ENCODE results near the gene EPB41L3. TPM values are rescaled to one million over a fixed set of nuclear protein-coding genes. Genes with fewer than 3 reads are reported as not detected.

The EPB41L3 gene
- total RNA-seq, 1 experiment from 2014 or later, result not detected

GRCh38 chr18:5524660-5525059 lies 19.1 kb downstream of the EPB41L3 start:
- Histone ChIP-seq H3K79me2 (ENCODE audit: low read length) (no peaks in the 10 kb centered on the region), H3K27me3 (ENCODE audit: low read length) (no peaks in the 10 kb centered on the region), H2AFZ (ENCODE audit: low read length) (no peak overlapping the region), H3K9me3 (ENCODE audit: low read length) (no peaks in the 10 kb centered on the region), H3K4me3 (ENCODE audit: low read length) (no peak overlapping the region), H4K20me1 (ENCODE audit: insufficient read depth, low read depth, low read length) (no peaks in the 10 kb centered on the region), H3K27ac (ENCODE audit: low read length) (no peak overlapping the region), H3K4me1 (ENCODE audit: low read length) (no peaks in the 10 kb centered on the region), H3K9ac (ENCODE audit: low read length) (no peak overlapping the region), H3K4me2 (ENCODE audit: low read depth, low read length, poor library complexity, severe bottlenecking) (no peak overlapping the region), H3K36me3 (ENCODE audit: insufficient read depth, low read length) (no peaks in the 10 kb centered on the region), H3K9me2 (replicated peaks; ENCODE audit: insufficient read depth, low read length) (no peaks in the 10 kb centered on the region)
- no peak for DNase-seq

- H3K27ac ChIP-seq (ENCODE audit: low read length), result no peak overlapping the region
- H3K9me3 ChIP-seq (ENCODE audit: low read length), result no peaks in the 10 kb centered on the region
- H3K79me2 ChIP-seq (ENCODE audit: low read length), result no peaks in the 10 kb centered on the region
- H3K27me3 ChIP-seq (ENCODE audit: low read length), result no peaks in the 10 kb centered on the region
- H3K4me2 ChIP-seq (ENCODE audit: low read depth, low read length, poor library complexity, severe bottlenecking), result no peak overlapping the region
- no peaks in the 10 kb centered on the region for H3K4me1 ChIP-seq (ENCODE audit: low read length)
- H3K9ac ChIP-seq (ENCODE audit: low read length), result no peak overlapping the region
- no peak for DNase-seq
- no peaks in the 10 kb centered on the region for H3K36me3 ChIP-seq (ENCODE audit: insufficient read depth, low read length)
- H2AFZ ChIP-seq (ENCODE audit: low read length), result no peak overlapping the region
- no peaks in the 10 kb centered on the region for H4K20me1 ChIP-seq (ENCODE audit: insufficient read depth, low read depth, low read length)
- H3K9me2 ChIP-seq (replicated peaks; ENCODE audit: insufficient read depth, low read length), result no peaks in the 10 kb centered on the region
- no peak overlapping the region for H3K4me3 ChIP-seq (ENCODE audit: low read length)
Measured at GRCh38 chr18:5521000-5521399, 22.8 kb downstream of the EPB41L3 start.

DNA sequence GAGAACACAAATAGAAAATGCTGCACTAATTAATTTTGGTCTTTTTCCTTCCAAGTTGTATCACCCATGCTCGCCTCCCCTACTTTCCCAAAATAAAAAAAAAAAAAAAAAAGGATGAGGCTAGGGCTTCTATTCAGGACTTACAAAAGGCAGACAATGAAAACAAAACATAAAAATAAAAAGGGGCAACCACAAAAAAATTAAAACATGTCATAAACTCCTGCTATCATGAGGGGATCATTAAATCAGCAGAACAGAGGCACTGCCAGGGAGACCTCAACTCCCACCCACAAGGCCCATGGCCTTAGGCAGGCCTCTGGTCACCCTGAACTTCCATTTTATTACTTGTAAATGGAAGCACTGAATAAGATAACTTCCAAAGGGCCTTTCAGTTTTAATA lies 23.3 kb downstream of the EPB41L3 start:
- H3K4me2 ChIP-seq (ENCODE audit: low read depth, low read length, poor library complexity, severe bottlenecking), result no peak overlapping the region
- H2AFZ ChIP-seq (ENCODE audit: low read length), result no peak overlapping the region
- H3K27ac ChIP-seq (ENCODE audit: low read length), result no peak overlapping the region
- no peaks in the 10 kb centered on the region for H3K27me3 ChIP-seq (ENCODE audit: low read length)
- no peaks in the 10 kb centered on the region for H3K4me1 ChIP-seq (ENCODE audit: low read length)
- H3K9ac ChIP-seq (ENCODE audit: low read length), result no peak overlapping the region
- H3K9me2 ChIP-seq (replicated peaks; ENCODE audit: insufficient read depth, low read length), result no peaks in the 10 kb centered on the region
- no peak for DNase-seq
- H3K4me3 ChIP-seq (ENCODE audit: low read length), result no peak overlapping the region
- no peaks in the 10 kb centered on the region for H3K36me3 ChIP-seq (ENCODE audit: insufficient read depth, low read length)
- H3K79me2 ChIP-seq (ENCODE audit: low read length), result no peaks in the 10 kb centered on the region
- no peaks in the 10 kb centered on the region for H3K9me3 ChIP-seq (ENCODE audit: low read length)
- H4K20me1 ChIP-seq (ENCODE audit: insufficient read depth, low read depth, low read length), result no peaks in the 10 kb centered on the region

GRCh38 chr18:5519448-5520298 lies 24.1 kb downstream of the EPB41L3 start:
- no peak overlapping the region for H3K9ac ChIP-seq (ENCODE audit: low read length)
- no peak for DNase-seq
- H3K36me3 ChIP-seq (ENCODE audit: insufficient read depth, low read length), result no peaks in the 10 kb centered on the region
- H2AFZ ChIP-seq (ENCODE audit: low read length), result no peak overlapping the region
- no peaks in the 10 kb centered on the region for H3K79me2 ChIP-seq (ENCODE audit: low read length)
- no peak overlapping the region for H3K4me2 ChIP-seq (ENCODE audit: low read depth, low read length, poor library complexity, severe bottlenecking)
- H3K9me2 ChIP-seq (replicated peaks; ENCODE audit: insufficient read depth, low read length), result no peaks in the 10 kb centered on the region
- H3K9me3 ChIP-seq (ENCODE audit: low read length), result no peaks in the 10 kb centered on the region
- no peaks in the 10 kb centered on the region for H3K4me1 ChIP-seq (ENCODE audit: low read length)
- H3K27ac ChIP-seq (ENCODE audit: low read length), result no peak overlapping the region
- H3K4me3 ChIP-seq (ENCODE audit: low read length), result no peak overlapping the region
- H3K27me3 ChIP-seq (ENCODE audit: low read length), result no peaks in the 10 kb centered on the region
- H4K20me1 ChIP-seq (ENCODE audit: insufficient read depth, low read depth, low read length), result no peaks in the 10 kb centered on the region

DNA sequence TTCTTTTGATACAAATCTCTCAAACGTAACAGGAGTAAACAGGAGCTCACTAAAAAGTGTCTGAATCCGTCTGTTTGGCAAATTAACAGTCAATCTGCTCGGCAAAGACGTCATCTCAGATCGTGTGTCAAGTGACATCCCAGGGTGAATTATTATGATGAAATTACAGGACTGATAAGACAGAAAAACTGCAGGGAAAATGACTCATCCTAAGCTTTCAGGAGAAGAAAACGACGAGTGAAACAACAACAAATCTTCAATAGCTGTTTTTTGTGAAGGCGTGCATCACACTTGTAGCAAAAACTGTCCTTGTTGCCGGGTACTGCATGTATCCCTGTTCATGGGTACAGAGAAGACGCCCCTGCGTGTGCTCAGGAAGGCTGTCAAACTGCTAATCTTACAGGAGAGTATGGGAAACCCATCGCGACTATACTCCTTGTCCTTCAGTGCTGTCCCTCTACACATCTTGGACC lies 24.9 kb downstream of the EPB41L3 start:
- H3K36me3 ChIP-seq (ENCODE audit: insufficient read depth, low read length), result no peaks in the 10 kb centered on the region
- no peaks in the 10 kb centered on the region for H3K27me3 ChIP-seq (ENCODE audit: low read length)
- no peaks in the 10 kb centered on the region for H4K20me1 ChIP-seq (ENCODE audit: insufficient read depth, low read depth, low read length)
- H3K79me2 ChIP-seq (ENCODE audit: low read length), result no peaks in the 10 kb centered on the region
- DNase-seq, result no peak
- no peaks in the 10 kb centered on the region for H3K9me3 ChIP-seq (ENCODE audit: low read length)
- no peak overlapping the region for H3K9ac ChIP-seq (ENCODE audit: low read length)
- no peaks in the 10 kb centered on the region for H3K9me2 ChIP-seq (replicated peaks; ENCODE audit: insufficient read depth, low read length)
- no peaks in the 10 kb centered on the region for H3K4me1 ChIP-seq (ENCODE audit: low read length)
- H3K4me3 ChIP-seq (ENCODE audit: low read length), result no peak overlapping the region
- no peak overlapping the region for H3K4me2 ChIP-seq (ENCODE audit: low read depth, low read length, poor library complexity, severe bottlenecking)
- no peak overlapping the region for H3K27ac ChIP-seq (ENCODE audit: low read length)
- no peak overlapping the region for H2AFZ ChIP-seq (ENCODE audit: low read length)

- no peak for DNase-seq
- H3K4me2 ChIP-seq (ENCODE audit: low read depth, low read length, poor library complexity, severe bottlenecking), result no peak overlapping the region
Measured at GRCh38 chr18:5518179-5518770, 25.5 kb downstream of the EPB41L3 start.

DNA sequence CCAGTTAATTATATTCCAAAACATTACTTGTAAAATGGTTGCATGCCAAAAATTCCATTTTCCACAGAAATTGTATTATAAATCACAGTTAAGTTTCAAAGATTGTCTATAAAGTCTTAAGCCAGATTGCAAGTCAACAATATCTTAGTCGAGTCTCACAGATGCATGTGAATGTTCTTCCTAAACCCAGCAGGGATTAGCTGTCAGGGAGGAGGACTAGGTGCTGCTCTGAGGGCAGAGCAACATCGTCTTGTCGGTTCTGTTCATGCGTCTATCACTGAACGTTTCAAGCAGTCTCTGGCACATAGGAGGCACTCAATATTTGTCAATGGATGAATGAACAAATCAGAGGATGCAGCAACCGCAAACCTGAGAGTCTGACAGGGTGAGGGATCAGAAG lies 27.0 kb downstream of the EPB41L3 start:
- H3K9ac ChIP-seq (ENCODE audit: low read length), result no peak overlapping the region
- H3K79me2 ChIP-seq (ENCODE audit: low read length), result no peaks in the 10 kb centered on the region
- H3K9me3 ChIP-seq (ENCODE audit: low read length), result no peaks in the 10 kb centered on the region
- H3K4me3 ChIP-seq (ENCODE audit: low read length), result no peak overlapping the region
- DNase-seq, result no peak
- H3K36me3 ChIP-seq (ENCODE audit: insufficient read depth, low read length), result no peaks in the 10 kb centered on the region
- no peaks in the 10 kb centered on the region for H3K4me1 ChIP-seq (ENCODE audit: low read length)
- no peak overlapping the region for H3K4me2 ChIP-seq (ENCODE audit: low read depth, low read length, poor library complexity, severe bottlenecking)
- H2AFZ ChIP-seq (ENCODE audit: low read length), result no peak overlapping the region
- no peak overlapping the region for H3K27ac ChIP-seq (ENCODE audit: low read length)
- H3K27me3 ChIP-seq (ENCODE audit: low read length), result no peaks in the 10 kb centered on the region
- H3K9me2 ChIP-seq (replicated peaks; ENCODE audit: insufficient read depth, low read length), result no peaks in the 10 kb centered on the region
- no peaks in the 10 kb centered on the region for H4K20me1 ChIP-seq (ENCODE audit: insufficient read depth, low read depth, low read length)

More at GRCh38 chr18:5518179-5518770, 25.5 kb downstream of the EPB41L3 start:
- no peaks in the 10 kb centered on the region for H4K20me1 ChIP-seq (ENCODE audit: insufficient read depth, low read depth, low read length)
- no peaks in the 10 kb centered on the region for H3K9me2 ChIP-seq (replicated peaks; ENCODE audit: insufficient read depth, low read length)
- H3K9me3 ChIP-seq (ENCODE audit: low read length), result no peaks in the 10 kb centered on the region
- H3K27ac ChIP-seq (ENCODE audit: low read length), result no peak overlapping the region
- H3K27me3 ChIP-seq (ENCODE audit: low read length), result no peaks in the 10 kb centered on the region
- no peak overlapping the region for H2AFZ ChIP-seq (ENCODE audit: low read length)
- no peaks in the 10 kb centered on the region for H3K4me1 ChIP-seq (ENCODE audit: low read length)
- H3K4me3 ChIP-seq (ENCODE audit: low read length), result no peak overlapping the region
- H3K79me2 ChIP-seq (ENCODE audit: low read length), result no peaks in the 10 kb centered on the region
- H3K36me3 ChIP-seq (ENCODE audit: insufficient read depth, low read length), result no peaks in the 10 kb centered on the region
- H3K9ac ChIP-seq (ENCODE audit: low read length), result no peak overlapping the region

GRCh38 chr18:5515011-5515784 lies 28.6 kb downstream of the EPB41L3 start:
- H3K9me3 ChIP-seq (ENCODE audit: low read length), result no peaks in the 10 kb centered on the region
- H3K4me3 ChIP-seq (ENCODE audit: low read length), result no peak overlapping the region
- no peak for DNase-seq
- H4K20me1 ChIP-seq (ENCODE audit: insufficient read depth, low read depth, low read length), result no peaks in the 10 kb centered on the region
- H3K9ac ChIP-seq (ENCODE audit: low read length), result no peak overlapping the region
- H3K27me3 ChIP-seq (ENCODE audit: low read length), result no peaks in the 10 kb centered on the region
- H3K27ac ChIP-seq (ENCODE audit: low read length), result no peak overlapping the region
- H3K36me3 ChIP-seq (ENCODE audit: insufficient read depth, low read length), result no peaks in the 10 kb centered on the region
- no peaks in the 10 kb centered on the region for H3K9me2 ChIP-seq (replicated peaks; ENCODE audit: insufficient read depth, low read length)
- no peak overlapping the region for H3K4me2 ChIP-seq (ENCODE audit: low read depth, low read length, poor library complexity, severe bottlenecking)
- H3K79me2 ChIP-seq (ENCODE audit: low read length), result no peaks in the 10 kb centered on the region
- no peak overlapping the region for H2AFZ ChIP-seq (ENCODE audit: low read length)
- no peaks in the 10 kb centered on the region for H3K4me1 ChIP-seq (ENCODE audit: low read length)
